ENCODE measurements around the gene AMACR. TPM values are rescaled to one million over a fixed set of nuclear protein-coding genes. Genes with fewer than 3 reads are reported as not detected.

AMACR gene
- total RNA-seq, 1 experiment from 2014 or later: 12.3 TPM

- Histone ChIP-seq H4K20me1 (ENCODE audit: low read length) (no peaks in the 10 kb centered on the region), H3K9ac (ENCODE audit: low read length) (no peak overlapping the region), H3K79me2 (ENCODE audit: low read length) (no peaks in the 10 kb centered on the region), H3K4me2 (ENCODE audit: low read length) (no peak overlapping the region), H2AFZ (ENCODE audit: low read length) (no peak overlapping the region), H3K4me1 (ENCODE audit: insufficient read depth, low read length) (peaks cover 5% of the 10 kb centered on the region), H3K9me3 (ENCODE audit: low read length) (no peaks in the 10 kb centered on the region), H3K9me2 (replicated peaks; ENCODE audit: low read length) (no peaks in the 10 kb centered on the region), H3F3A (ENCODE audit: low read length, unreplicated experiment) (no peaks in the 10 kb centered on the region), H3K27me3 (ENCODE audit: low read length) (no peaks in the 10 kb centered on the region), H3K36me3 (ENCODE audit: low read depth, low read length) (no peaks in the 10 kb centered on the region), H3K4me3 (ENCODE audit: low read length) (no peak overlapping the region), H3K27ac (ENCODE audit: low read length) (no peak overlapping the region)
- TF ChIP-seq CTCF (conservative IDR thresholded peaks at IDR 0.05; ENCODE audit: low read depth, low read length): no peak
- TF ChIP-seq EZH2phosphoT487 (IDR thresholded peaks at IDR 0.05; ENCODE audit: borderline replicate concordance, low read length): no peak
- TF ChIP-seq EZH2 (IDR thresholded peaks at IDR 0.05; ENCODE audit: low read length, unreplicated experiment): no peak
- ChIA-PET POLR2A (ENCODE audit: unreplicated experiment) (no interaction called here), CTCF (no interaction called here)
- intact Hi-C loops (cut with micrococcal nuclease): no loop called here
- no TSS peak for BruUV-seq (replicated peaks)
- no peak for DNase-seq
- no peak for ATAC-seq
These were observed 8.4 kb upstream of the AMACR start for GRCh38 chr5:34016222-34016621.

DNA sequence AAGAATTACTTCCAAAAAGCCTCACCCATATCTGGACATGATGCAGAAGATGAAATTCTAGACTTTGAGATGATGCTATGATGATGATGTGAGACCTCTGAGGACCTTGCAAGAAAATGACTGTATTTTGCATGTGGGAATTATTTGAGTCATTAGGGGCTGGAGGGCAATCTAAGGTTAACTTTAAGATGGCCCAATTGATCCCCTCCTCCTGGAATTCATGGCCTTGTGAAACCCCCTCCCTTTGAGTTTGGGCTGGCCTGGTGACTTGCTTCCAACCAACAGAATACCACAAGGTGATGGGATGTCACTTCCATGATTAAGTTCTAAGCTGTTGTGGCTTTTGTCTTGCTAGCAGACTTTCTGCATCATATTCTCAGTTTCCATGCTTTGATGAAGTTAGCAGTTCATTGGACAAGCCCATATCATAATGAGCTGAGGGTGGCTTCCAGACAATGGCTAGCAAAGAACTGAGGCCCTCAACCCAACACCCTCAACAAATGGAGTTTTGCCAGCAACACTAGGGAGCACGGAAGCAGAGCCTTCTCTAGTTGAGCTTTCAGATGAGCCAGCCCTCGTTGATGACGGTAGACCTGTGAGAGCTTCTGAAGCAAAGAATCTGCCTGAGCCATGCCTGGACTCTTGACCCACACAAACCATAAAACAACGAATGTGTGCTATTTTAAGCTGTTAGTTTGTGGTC lies 7.4 kb upstream of the AMACR start:
- ATAC-seq (no peak), DNase-seq (no peak)
- POLR2A ChIA-PET (ENCODE audit: unreplicated experiment): no interaction called here
- intact Hi-C loops (cut with micrococcal nuclease): no loop called here
- TF ChIP-seq EZH2 (IDR thresholded peaks at IDR 0.05; ENCODE audit: low read length, unreplicated experiment): no peak
- TF ChIP-seq CTCF (conservative IDR thresholded peaks at IDR 0.05; ENCODE audit: low read depth, low read length): no peak
- TF ChIP-seq EZH2phosphoT487 (IDR thresholded peaks at IDR 0.05; ENCODE audit: borderline replicate concordance, low read length): no peak
- Histone ChIP-seq H2AFZ (ENCODE audit: low read length) (no peak overlapping the region), H3K4me2 (ENCODE audit: low read length) (no peak overlapping the region), H3F3A (ENCODE audit: low read length, unreplicated experiment) (no peaks in the 10 kb centered on the region), H3K9me2 (replicated peaks; ENCODE audit: low read length) (no peaks in the 10 kb centered on the region), H3K79me2 (ENCODE audit: low read length) (no peaks in the 10 kb centered on the region), H3K9me3 (ENCODE audit: low read length) (no peaks in the 10 kb centered on the region), H3K27ac (ENCODE audit: low read length) (no peak overlapping the region), H4K20me1 (ENCODE audit: low read length) (no peaks in the 10 kb centered on the region), H3K27me3 (ENCODE audit: low read length) (no peaks in the 10 kb centered on the region), H3K9ac (ENCODE audit: low read length) (no peak overlapping the region), H3K4me1 (ENCODE audit: insufficient read depth, low read length) (no peaks in the 10 kb centered on the region), H3K36me3 (ENCODE audit: low read depth, low read length) (no peaks in the 10 kb centered on the region), H3K4me3 (ENCODE audit: low read length) (no peak overlapping the region)
- CTCF ChIA-PET: no interaction called here
- BruUV-seq (replicated peaks): no TSS peak

DNA sequence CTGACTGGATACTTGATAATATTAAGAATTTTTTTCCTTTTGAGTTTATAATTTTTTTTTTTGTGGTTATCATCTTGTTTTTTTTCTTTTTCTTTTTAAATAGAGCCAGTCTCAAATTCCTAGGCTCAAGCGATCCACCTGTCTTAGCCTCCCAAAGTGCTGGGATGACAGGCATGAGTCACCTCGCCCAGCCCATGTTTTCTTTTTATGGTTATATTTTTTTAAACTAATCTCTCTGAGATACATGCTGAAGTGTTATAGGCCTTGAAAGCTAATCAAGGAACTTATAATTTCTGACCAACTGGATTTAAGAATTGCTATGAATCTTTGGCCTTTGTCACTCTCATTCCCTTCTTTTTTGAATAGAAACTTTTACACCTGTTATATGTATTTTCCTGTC lies 6.8 kb upstream of the AMACR start:
- Histone ChIP-seq H3K4me2 (ENCODE audit: low read length) (no peak overlapping the region), H4K20me1 (ENCODE audit: low read length) (no peaks in the 10 kb centered on the region), H3K27ac (ENCODE audit: low read length) (no peak overlapping the region), H3K9me3 (ENCODE audit: low read length) (no peaks in the 10 kb centered on the region), H3F3A (ENCODE audit: low read length, unreplicated experiment) (no peaks in the 10 kb centered on the region), H3K79me2 (ENCODE audit: low read length) (no peaks in the 10 kb centered on the region), H3K27me3 (ENCODE audit: low read length) (no peaks in the 10 kb centered on the region), H3K9me2 (replicated peaks; ENCODE audit: low read length) (no peaks in the 10 kb centered on the region), H2AFZ (ENCODE audit: low read length) (no peak overlapping the region), H3K4me3 (ENCODE audit: low read length) (no peak overlapping the region), H3K36me3 (ENCODE audit: low read depth, low read length) (no peaks in the 10 kb centered on the region), H3K9ac (ENCODE audit: low read length) (no peak overlapping the region), H3K4me1 (ENCODE audit: insufficient read depth, low read length) (peaks cover 3% of the 10 kb centered on the region)
- CTCF ChIA-PET: no interaction called here
- POLR2A ChIA-PET (ENCODE audit: unreplicated experiment): interaction anchor here (0.7 kb wide), 1 partner anchor 31 kb away, joined by 3 read pairs; no protein-coding TSS in a partner anchor
- intact Hi-C loops (cut with micrococcal nuclease): no loop called here
- no peak for DNase-seq
- TF ChIP-seq EZH2 (IDR thresholded peaks at IDR 0.05; ENCODE audit: low read length, unreplicated experiment) (no peak), CTCF (conservative IDR thresholded peaks at IDR 0.05; ENCODE audit: low read depth, low read length) (no peak), EZH2phosphoT487 (IDR thresholded peaks at IDR 0.05; ENCODE audit: borderline replicate concordance, low read length) (no peak)
- no TSS peak for BruUV-seq (replicated peaks)
- ATAC-seq: peak; percentile 61

Measured in PC-3 (cell line).